GM12864 (cell line): ENCODE measurements around the gene SLK.

Experiments used
- DNase-seq: peaks from one replicate; pipeline ENCODE4 v3.0.0-alpha.2; 2011; ENCODE audit warnings: low read depth
- H3K4me3 ChIP-seq: 2 replicates; pipeline ENCODE4 v1.5.1; 2011; ENCODE audit warnings: mild to moderate bottlenecking, low read depth, low read length, control low read depth
- TF ChIP-seq, protein P1 (sequence below): IDR thresholded peaks from 2 replicates; pipeline ENCODE4 v1.5.1; 2011; ENCODE audit warnings: low read depth, mild to moderate bottlenecking, moderate library complexity, low read length, control low read depth, inconsistent platforms; ENCODE audit errors: missing control alignments

Gene SLK

DNA sequence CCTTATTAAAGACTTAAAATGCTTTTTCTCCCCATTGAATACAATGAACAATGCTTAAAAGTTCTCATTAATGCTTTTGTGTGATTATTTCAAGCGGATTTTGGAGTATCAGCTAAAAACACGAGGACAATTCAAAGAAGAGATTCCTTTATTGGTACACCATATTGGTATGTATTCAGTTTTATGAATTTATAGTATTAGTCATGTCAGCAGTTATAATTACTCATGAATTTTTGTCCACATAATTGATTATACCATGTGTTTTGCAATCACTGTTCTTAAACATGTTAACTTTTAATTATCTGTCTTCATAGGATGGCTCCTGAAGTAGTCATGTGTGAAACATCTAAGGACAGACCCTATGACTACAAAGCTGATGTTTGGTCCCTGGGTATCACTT lies 31.9 kb downstream of the SLK start:
- H3K4me3 ChIP-seq = no peak overlapping the region
- no peak for DNase-seq
- TF ChIP-seq, protein P1, sequence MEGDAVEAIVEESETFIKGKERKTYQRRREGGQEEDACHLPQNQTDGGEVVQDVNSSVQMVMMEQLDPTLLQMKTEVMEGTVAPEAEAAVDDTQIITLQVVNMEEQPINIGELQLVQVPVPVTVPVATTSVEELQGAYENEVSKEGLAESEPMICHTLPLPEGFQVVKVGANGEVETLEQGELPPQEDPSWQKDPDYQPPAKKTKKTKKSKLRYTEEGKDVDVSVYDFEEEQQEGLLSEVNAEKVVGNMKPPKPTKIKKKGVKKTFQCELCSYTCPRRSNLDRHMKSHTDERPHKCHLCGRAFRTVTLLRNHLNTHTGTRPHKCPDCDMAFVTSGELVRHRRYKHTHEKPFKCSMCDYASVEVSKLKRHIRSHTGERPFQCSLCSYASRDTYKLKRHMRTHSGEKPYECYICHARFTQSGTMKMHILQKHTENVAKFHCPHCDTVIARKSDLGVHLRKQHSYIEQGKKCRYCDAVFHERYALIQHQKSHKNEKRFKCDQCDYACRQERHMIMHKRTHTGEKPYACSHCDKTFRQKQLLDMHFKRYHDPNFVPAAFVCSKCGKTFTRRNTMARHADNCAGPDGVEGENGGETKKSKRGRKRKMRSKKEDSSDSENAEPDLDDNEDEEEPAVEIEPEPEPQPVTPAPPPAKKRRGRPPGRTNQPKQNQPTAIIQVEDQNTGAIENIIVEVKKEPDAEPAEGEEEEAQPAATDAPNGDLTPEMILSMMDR = no peak

DNA sequence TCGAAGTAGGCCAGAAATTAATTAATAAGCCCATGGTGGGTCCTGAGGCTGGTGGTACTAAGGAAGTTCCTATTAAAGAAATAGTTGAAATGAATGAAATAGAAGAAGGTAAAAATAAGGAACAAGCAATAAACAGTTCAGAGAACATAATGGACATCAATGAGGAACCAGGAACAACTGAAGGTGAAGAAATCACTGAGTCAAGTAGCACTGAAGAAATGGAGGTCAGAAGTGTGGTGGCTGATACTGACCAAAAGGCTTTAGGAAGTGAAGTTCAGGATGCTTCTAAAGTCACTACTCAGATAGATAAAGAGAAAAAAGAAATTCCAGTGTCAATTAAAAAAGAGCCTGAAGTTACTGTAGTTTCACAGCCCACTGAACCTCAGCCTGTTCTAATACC lies 36.0 kb downstream of the SLK start:
- DNase-seq = no peak
- TF ChIP-seq, protein P1 = no peak
- no peak overlapping the region for H3K4me3 ChIP-seq

DNA sequence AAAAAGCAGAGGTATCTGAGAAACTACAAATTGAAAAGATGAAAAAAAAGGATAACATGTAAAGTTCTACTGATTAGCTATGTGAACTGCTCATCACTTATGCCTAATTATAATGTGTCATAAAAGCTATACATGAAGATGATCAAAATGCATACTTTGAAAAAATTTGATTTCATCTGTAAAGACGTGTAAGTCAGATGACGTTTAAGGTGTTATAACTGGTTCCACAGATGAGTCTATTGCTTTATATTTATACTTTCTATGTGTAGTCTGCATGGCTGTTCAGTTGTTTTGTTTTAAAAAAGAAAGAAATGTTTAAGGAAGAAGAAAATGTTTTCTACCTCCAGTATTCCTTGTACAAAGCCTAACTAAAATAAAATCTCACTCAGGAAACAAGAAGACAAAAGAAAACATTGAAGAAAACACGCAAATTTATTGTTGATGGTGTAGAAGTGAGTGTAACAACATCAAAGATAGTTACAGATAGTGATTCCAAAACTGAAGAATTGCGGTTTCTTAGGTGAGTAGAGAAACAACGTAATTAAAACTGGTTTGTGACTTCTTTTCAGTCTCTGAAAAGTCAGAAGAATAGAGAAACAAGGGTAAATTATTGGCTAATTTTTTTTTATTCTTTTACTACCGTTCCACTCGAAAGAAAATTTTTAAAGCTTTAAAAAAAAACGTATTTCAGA lies 38.4 kb downstream of the SLK start:
- no peak overlapping the region for H3K4me3 ChIP-seq
- DNase-seq = no peak
- TF ChIP-seq, protein P1 = no peak

DNA sequence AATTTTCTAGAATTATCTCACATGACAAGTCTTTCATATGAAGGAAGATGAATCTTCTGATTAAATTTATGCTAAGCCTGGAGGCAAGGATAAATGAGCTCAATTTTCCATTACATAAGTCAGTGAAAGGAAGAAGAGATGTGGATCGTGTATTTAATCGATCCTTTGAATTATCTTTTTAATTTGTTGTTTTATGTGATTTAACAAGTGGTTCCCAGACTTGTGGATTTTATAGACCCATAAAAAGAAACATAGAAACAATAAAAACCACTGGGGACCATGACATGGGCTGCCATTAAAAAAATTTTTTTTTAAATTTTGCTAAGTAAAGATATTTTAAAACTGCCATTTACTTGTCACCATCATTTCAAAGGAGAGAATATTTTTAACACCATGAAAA lies 45.0 kb downstream of the SLK start:
- DNase-seq = no peak
- TF ChIP-seq, protein P1 = no peak
- no peak overlapping the region for H3K4me3 ChIP-seq

DNA sequence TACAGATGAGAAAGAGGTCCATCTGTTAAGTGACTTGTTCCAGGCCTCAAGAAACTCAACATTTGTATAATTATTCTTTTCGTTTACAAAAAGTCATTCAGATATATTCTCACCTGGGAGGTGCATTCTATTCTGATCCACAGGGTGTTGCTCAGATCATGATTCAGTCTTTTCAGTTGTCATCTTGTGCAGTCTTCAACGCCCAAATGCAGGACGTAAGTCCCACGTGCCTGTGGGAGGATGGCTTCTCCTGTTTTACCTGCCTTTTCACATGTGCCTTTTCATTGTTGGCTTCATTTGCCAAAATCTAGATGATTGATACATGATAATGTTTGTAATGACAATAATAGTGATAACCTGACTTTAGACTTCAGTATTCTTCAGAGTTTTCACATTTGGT lies 46.5 kb downstream of the SLK start:
- H3K4me3 ChIP-seq = no peak overlapping the region
- no peak for DNase-seq
- TF ChIP-seq, protein P1 = no peak

DNA sequence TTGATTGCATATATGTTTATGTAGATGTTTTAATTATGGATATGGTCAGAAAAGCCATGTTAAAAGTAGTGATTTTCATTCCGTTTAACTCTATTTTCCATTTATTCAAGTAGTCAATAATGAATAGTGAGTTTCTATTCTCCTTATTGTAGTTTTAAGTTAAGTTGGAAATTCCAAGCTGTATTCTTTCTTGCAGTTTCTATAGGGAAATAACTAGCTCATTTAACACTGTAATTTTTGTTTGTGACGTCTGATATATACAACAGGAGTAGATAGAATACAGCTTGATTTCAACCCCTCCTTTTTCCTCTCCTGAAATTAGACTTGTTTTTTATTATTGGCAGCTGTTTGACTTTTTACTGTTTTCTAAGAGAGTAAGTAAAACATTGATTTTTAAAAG lies 47.2 kb downstream of the SLK start:
- H3K4me3 ChIP-seq = no peak overlapping the region
- TF ChIP-seq, protein P1 = no peak
- DNase-seq = no peak

DNA sequence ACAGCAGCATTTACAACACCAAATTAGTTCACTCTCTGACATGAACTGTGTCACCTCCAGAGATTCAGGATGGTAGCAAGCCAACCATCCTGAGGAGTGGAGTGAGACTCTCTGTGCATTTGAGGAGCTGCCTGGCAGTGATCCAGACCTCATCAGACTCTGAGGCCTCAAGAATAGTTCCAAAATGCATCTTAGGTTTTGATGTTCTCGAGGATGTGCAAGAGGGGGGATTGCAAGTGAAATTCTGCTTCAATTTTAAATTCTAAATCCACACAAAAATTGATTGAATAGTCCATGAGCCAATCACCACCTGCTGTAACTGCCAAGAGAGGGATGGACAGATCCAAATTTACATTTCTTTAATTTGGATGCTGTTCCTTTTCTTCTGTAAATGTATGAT lies 49.7 kb downstream of the SLK start:
- TF ChIP-seq, protein P1 = no peak
- no peak overlapping the region for H3K4me3 ChIP-seq
- DNase-seq = no peak
